HTERT RPE-1 (cell line): ENCODE data around the gene PRKCD.

Experiments
- in situ Hi-C: fragments of 300-500 bp; cut with MboI; formaldehyde crosslinking; loops from 4 replicates; pipeline ENCODE4 v1.14.3; 2020; ENCODE audit warnings: low sequenced_read_pairs

Gene PRKCD

GRCh38 chr3:53213276-53213675 is 52.3 kb downstream of the PRKCD start:
- in situ Hi-C loops, result no loop called here

GRCh38 chr3:53215816-53216215 is 54.8 kb downstream of the PRKCD start:
- in situ Hi-C loops, result no loop called here

- in situ Hi-C loops, result no loop called here
These were observed 55.7 kb downstream of the PRKCD start for GRCh38 chr3:53216723-53217122.

- in situ Hi-C loops, result no loop called here
These were observed 56.2 kb downstream of the PRKCD start for GRCh38 chr3:53217175-53217574.

GRCh38 chr3:53218131-53218530 is 57.1 kb downstream of the PRKCD start:
- in situ Hi-C loops, result no loop called here

- in situ Hi-C loops, result no loop called here
These were observed 59.0 kb downstream of the PRKCD start for GRCh38 chr3:53219895-53220483.

GRCh38 chr3:53221345-53221744 is 60.3 kb downstream of the PRKCD start:
- in situ Hi-C loops, result no loop called here

GRCh38 chr3:53221827-53222182 is 60.8 kb downstream of the PRKCD start:
- in situ Hi-C loops, result no loop called here

- in situ Hi-C loops, result no loop called here
These were observed 61.3 kb downstream of the PRKCD start for GRCh38 chr3:53222183-53222901.

GRCh38 chr3:53223025-53223424 is 62.0 kb downstream of the PRKCD start:
- in situ Hi-C loops, result no loop called here

GRCh38 chr3:53223541-53223966 is 62.5 kb downstream of the PRKCD start:
- in situ Hi-C loops, result no loop called here

- in situ Hi-C loops, result no loop called here
These were observed 63.0 kb downstream of the PRKCD start for GRCh38 chr3:53224026-53224425.

- in situ Hi-C loops, result no loop called here
These were observed 63.5 kb downstream of the PRKCD start for GRCh38 chr3:53224536-53224935.

- in situ Hi-C loops, result no loop called here
These were observed 64.2 kb downstream of the PRKCD start for GRCh38 chr3:53225181-53225580.

- in situ Hi-C loops, result no loop called here
These were observed 64.6 kb downstream of the PRKCD start for GRCh38 chr3:53225651-53226050.

- in situ Hi-C loops, result no loop called here
These were observed 65.3 kb downstream of the PRKCD start for GRCh38 chr3:53226142-53226840.

- in situ Hi-C loops, result no loop called here
These were observed 65.9 kb downstream of the PRKCD start for GRCh38 chr3:53226841-53227407.

GRCh38 chr3:53227993-53228885 is 67.2 kb downstream of the PRKCD start:
- in situ Hi-C loops, result no loop called here

- in situ Hi-C loops, result no loop called here
These were observed 68.2 kb downstream of the PRKCD start for GRCh38 chr3:53229171-53229570.

GRCh38 chr3:53229606-53230005 is 68.6 kb downstream of the PRKCD start:
- in situ Hi-C loops, result no loop called here
